Hepatocyte (in vitro differentiated cells): ENCODE results near the gene NUDT5.

Source experiments
- CTCF ChIP-seq: fragments of 200-600 bp; sonication (generic); IDR thresholded peaks from 2 replicates; pipeline ENCODE4 v1.5.1; 2016; ENCODE audit warnings: antibody characterized with exemption, mild to moderate bottlenecking; ENCODE audit not compliant: poor library complexity
- EZH2 ChIP-seq: fragments of 200-600 bp; sonication (generic); IDR thresholded peaks from 2 replicates; pipeline ENCODE4 v1.6.1; 2016; ENCODE audit warnings: antibody characterized with exemption, mild to moderate bottlenecking, borderline replicate concordance

- TF ChIP-seq CTCF: no peak
- TF ChIP-seq EZH2: no peak
These were observed 9.4 kb downstream of the NUDT5 start for GRCh38 chr10:12186323-12186722.
